A673 (cell line): ENCODE data around the gene RNF215. TPM values are rescaled to one million over a fixed set of nuclear protein-coding genes. Genes with fewer than 3 reads are reported as not detected.
A peak's percentile ranks its signal among the peaks of the same experiment; 100 is the strongest.

Source experiments
- Bru-seq: library from RNA; stranded (reverse); fragments of 400-500 nt; gene quantifications from one replicate; lab custom pipeline; 2021; lab: Mats Ljungman, UMichigan
- BruChase-seq, 2 experiments: library from RNA; stranded (reverse); fragments of 400-500 nt; gene quantifications; one replicate each; lab custom pipeline; 2021; lab: Mats Ljungman, UMichigan
- BruUV-seq: library from RNA; stranded (reverse); fragments of 400-500 nt; replicated peaks from 2 replicates; lab custom pipeline; 2021; lab: Mats Ljungman, UMichigan
- CTCF ChIA-PET: fragments of 300-600 bp; sonication (Branson Sonifier 250); formaldehyde crosslinking; loops from one replicate; lab custom pipeline; 2022; ENCODE audit warnings: antibody characterized with exemption; lab: Charles Lee
- POLR2A ChIA-PET: fragments of 300-600 bp; sonication (Branson Sonifier 250); formaldehyde crosslinking; loops from one replicate; lab custom pipeline; 2022; ENCODE audit warnings: antibody characterized with exemption; ENCODE audit not compliant: low non-redundant PET; lab: Charles Lee
- DNase-seq: peaks from one replicate; pipeline ENCODE4 v3.0.0-alpha.2; 2015; ENCODE audit warnings: low spot score
- H3K27ac ChIP-seq: fragments of 200-600 bp; sonication (generic); 2 replicates; pipeline ENCODE4 v1.5.1; 2016; ENCODE audit warnings: mixed run types, low read depth, mild to moderate bottlenecking, mixed read lengths, antibody characterized with exemption, low read length; ENCODE audit not compliant: poor library complexity, severe bottlenecking
- H3K27me3 ChIP-seq: fragments of 200-600 bp; sonication (generic); replicated peaks from 2 replicates; pipeline ENCODE4 v1.6.1; 2017; ENCODE audit warnings: mixed run types, low read depth, mild to moderate bottlenecking, mixed read lengths, antibody characterized with exemption, low read length; ENCODE audit not compliant: insufficient read depth, poor library complexity
- H3K36me3 ChIP-seq: fragments of 200-600 bp; sonication (generic); 2 replicates; pipeline ENCODE4 v1.6.1; 2016; ENCODE audit warnings: mixed run types, mild to moderate bottlenecking, mixed read lengths, antibody characterized with exemption, low read length; ENCODE audit not compliant: insufficient read depth, poor library complexity, severe bottlenecking
- H3K4me1 ChIP-seq: fragments of 200-600 bp; sonication (generic); 2 replicates; pipeline ENCODE4 v1.6.1; 2017; ENCODE audit warnings: mixed run types, mild to moderate bottlenecking, mixed read lengths, antibody characterized with exemption, low read length; ENCODE audit not compliant: insufficient read depth, poor library complexity, severe bottlenecking
- H3K4me3 ChIP-seq: fragments of 200-600 bp; sonication (generic); 2 replicates; pipeline ENCODE4 v1.5.1; 2016; ENCODE audit warnings: low read depth, mixed run types, mild to moderate bottlenecking, mixed read lengths, low read length; ENCODE audit not compliant: poor library complexity, severe bottlenecking
- H3K9me3 ChIP-seq: fragments of 200-600 bp; sonication (generic); 2 replicates; pipeline ENCODE4 v1.6.1; 2016; ENCODE audit warnings: mixed run types, low read depth, mild to moderate bottlenecking, mixed read lengths, antibody characterized with exemption, low read length; ENCODE audit not compliant: poor library complexity, severe bottlenecking
- CTCF ChIP-seq: fragments of 300-800, 200-600 bp; sonication (generic); conservative IDR thresholded peaks from 2 replicates; pipeline ENCODE4 v1.5.1; 2017; ENCODE audit warnings: low read depth, mild to moderate bottlenecking, antibody characterized with exemption, low read length, moderate library complexity, mixed read lengths
- EZH2 ChIP-seq: fragments of 200-600 bp; sonication (generic); IDR thresholded peaks from 2 replicates; pipeline ENCODE4 v1.6.1; 2017; ENCODE audit warnings: borderline replicate concordance, low read depth, mild to moderate bottlenecking, mixed read lengths, antibody characterized with exemption, low read length; ENCODE audit not compliant: poor library complexity, severe bottlenecking
- intact Hi-C: fragments of 100-400 bp; cut with micrococcal nuclease; formaldehyde crosslinking; loops from one replicate; pipeline ENCODE4 v1.10.0; 2022; ENCODE audit not compliant: unreplicated experiment
- long read RNA-seq: library from polyadenylated mRNA; stranded (forward); transcript quantifications from one replicate; pipeline ENCODE4 v2.0.0, GENCODE V29; 2022
- total RNA-seq: library from RNA; stranded (reverse); gene quantifications from 2 replicates; pipeline ENCODE4 v1.2.3, GENCODE V29; 2021

Gene RNF215
- total RNA-seq (18.9 and 22.4 TPM in 2 replicates), Bru-seq, nascent RNA (percentile 47 among the genes with signal in this experiment), BruChase-seq, experiment 1, labeled RNA remaining after a 2-hour chase (percentile 51 among the genes with signal in this experiment), BruChase-seq, experiment 2, labeled RNA remaining after a 6-hour chase (percentile 55 among the genes with signal in this experiment)
- long read RNA-seq, partial matches to known transcripts, result 0 of 2 reads
- long read RNA-seq, other reads (novel, unspliced or antisense), result 2 of 2 reads

- CTCF ChIA-PET, result interaction anchor here (0.6 to 1.2 kb wide), 14 partner anchors 9 to 717 kb away, joined by 3 to 11 read pairs (median 4); partner anchors contain the start of genes CASTOR1, CCDC157, SEC14L2 and SF3A1
Observed at GRCh38 chr22:30386960-30387827, at the start of gene RNF215. RNF215 (minus strand) TSS chr22:30387411; CDS start chr22:30387313, 98 bp downstream.

GRCh38 chr22:30436196-30436595 lies 49.0 kb upstream of the RNF215 start:
- Histone ChIP-seq H3K9me3 (no peaks in the 10 kb centered on the region), H3K36me3 (no peaks in the 10 kb centered on the region), H3K27me3 (no peaks in the 10 kb centered on the region), H3K4me1 (peaks cover 43% of the 10 kb centered on the region), H3K27ac (peak overlapping the region; percentile 100), H3K4me3 (peak overlapping the region; percentile 22)
- no TSS peak for BruUV-seq
- ChIA-PET POLR2A (interaction anchor here (0.6 kb wide), 1 partner anchor 9 kb away, joined by 3 read pairs; no protein-coding TSS in a partner anchor), CTCF (interaction anchor here (1.1 kb wide), 1 partner anchor 12 kb away, joined by 3 read pairs; no protein-coding TSS in a partner anchor)
- DNase-seq, result peak; percentile 83
- TF ChIP-seq EZH2 (no peak), CTCF (no peak)
- intact Hi-C loops, result no loop called here

More at GRCh38 chr22:30386960-30387827, at the start of gene RNF215:
- no TSS peak for BruUV-seq
- Histone ChIP-seq H3K9me3 (no peaks in the 10 kb centered on the region), H3K27me3 (no peaks in the 10 kb centered on the region), H3K36me3 (no peaks in the 10 kb centered on the region), H3K27ac (peak within 1 kb of the TSS; percentile 54), H3K4me3 (peak within 1 kb of the TSS; percentile 58), H3K4me1 (peaks cover 4% of the 10 kb centered on the region)
- POLR2A ChIA-PET, result no interaction called here
- peak; percentile 89 for DNase-seq
- TF ChIP-seq EZH2, result no peak
- peak; percentile 88 for TF ChIP-seq CTCF
- intact Hi-C loops, result loop anchor here (2.0 kb wide), 1 partner anchor 124 kb away; no protein-coding TSS in a partner anchor

- peaks cover 39% of the 10 kb centered on the region for H3K4me1 ChIP-seq
- POLR2A ChIA-PET, result interaction anchor here (0.6 kb wide), 1 partner anchor 9 kb away, joined by 3 read pairs; no protein-coding TSS in a partner anchor
- H3K27ac ChIP-seq, result peak overlapping the region; percentile 100
- CTCF ChIA-PET, result no interaction called here
- no TSS peak for BruUV-seq
- TF ChIP-seq EZH2 (no peak), CTCF (peak; percentile 38)
- H3K9me3 ChIP-seq, result no peaks in the 10 kb centered on the region
- intact Hi-C loops, result no loop called here
- peak overlapping the region; percentile 22 for H3K4me3 ChIP-seq
- peak; percentile 97 for DNase-seq
- H3K36me3 ChIP-seq, result no peaks in the 10 kb centered on the region
- no peaks in the 10 kb centered on the region for H3K27me3 ChIP-seq
Observed at GRCh38 chr22:30435674-30436126, 48.5 kb upstream of the RNF215 start.
